SK-N-MC (cell line): ENCODE measurements around the gene DRICH1.

Source experiments
- EZH2 ChIP-seq: fragments of 200-600 bp; sonication (generic); IDR thresholded peaks from one replicate; pipeline ENCODE4 v1.6.1; 2017; ENCODE audit warnings: antibody characterized with exemption
- FOXP2 ChIP-seq: optimal IDR thresholded peaks from 2 replicates; pipeline ENCODE3; 2011; ENCODE audit warnings: mild to moderate bottlenecking, moderate library complexity; ENCODE audit not compliant: insufficient read depth; ENCODE audit errors: extremely low read length, control extremely low read depth
- POLR2AphosphoS5 ChIP-seq: IDR thresholded peaks from 2 replicates; pipeline ENCODE4 v1.6.1; 2012; ENCODE audit warnings: mild to moderate bottlenecking, low read depth, low read length, borderline replicate concordance

DNA sequence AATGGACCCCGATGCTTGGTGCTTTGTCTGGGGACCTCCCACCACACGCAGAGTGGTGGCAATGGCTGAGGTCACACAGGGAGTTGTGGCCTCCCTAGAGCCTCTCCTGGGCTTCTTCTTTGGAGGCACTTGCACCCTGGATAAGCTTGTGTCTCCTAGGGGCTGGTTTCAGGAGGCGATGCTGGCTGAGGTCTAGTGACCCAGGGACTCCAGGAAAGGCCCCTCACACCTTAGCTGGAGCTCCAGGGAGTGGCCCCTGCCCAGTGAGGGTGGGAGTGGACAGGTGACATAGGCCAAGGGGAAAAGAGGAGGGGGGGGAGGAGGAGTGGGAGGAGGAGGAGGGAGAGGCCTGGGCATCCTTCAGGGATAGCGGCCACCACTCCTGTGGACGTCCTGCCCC is 52.8 kb downstream of the DRICH1 start:
- TF ChIP-seq EZH2 (no peak), POLR2AphosphoS5 (no peak), FOXP2 (no peak)
